Measurements from ENCODE around the gene USP49.
"Not testable (repeated sequence)": the region's sequence is repeated elsewhere in the genome, so short reads cannot be mapped to it uniquely, and the experiment has no call there.

Gene USP49

DNA sequence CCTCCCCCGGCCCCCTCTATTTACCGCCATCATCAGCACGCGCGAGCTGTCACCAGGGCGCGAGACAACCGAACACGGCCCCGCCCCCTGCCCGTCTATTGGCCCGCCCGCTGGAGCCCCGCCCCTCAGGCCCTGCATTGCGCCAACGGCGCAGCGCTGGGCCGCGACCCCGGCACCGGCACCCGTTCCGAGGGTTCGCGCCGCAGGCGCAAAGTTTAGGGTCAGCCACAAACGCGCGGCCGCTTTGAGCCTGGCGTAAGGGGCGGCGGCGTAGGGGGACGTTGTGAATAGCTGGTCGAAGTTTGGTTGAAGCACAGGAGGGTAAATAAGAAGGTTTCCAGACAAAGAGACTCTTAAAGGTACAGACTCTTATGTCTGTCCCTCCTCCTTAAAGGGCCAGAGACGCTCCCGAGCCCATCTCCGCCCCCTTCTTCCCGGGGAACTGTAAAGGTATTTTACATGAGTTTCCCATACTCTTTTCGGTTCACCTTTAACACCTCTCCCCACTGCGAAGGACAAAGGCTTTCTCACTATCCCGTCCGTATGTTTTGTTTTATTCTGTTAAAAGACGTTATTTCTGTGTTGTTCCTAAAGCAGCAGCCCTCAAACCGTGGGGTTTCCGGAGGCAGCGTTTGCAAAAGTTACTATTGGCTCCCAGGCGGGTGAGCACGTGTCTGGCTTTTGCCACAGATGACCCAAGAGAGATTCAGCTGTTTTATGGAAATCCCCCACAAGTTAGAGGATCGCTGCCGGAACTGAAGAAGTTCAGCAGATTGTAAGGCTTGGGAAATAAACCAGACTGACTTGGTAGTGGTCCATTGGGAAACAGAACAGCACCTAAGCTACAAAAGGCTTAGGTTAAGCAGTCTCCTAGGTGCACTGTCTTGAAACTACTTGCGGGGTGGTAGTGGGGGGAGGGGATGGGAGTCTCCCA lies at the start of gene USP49:
TSS of gene USP49 (minus strand) at position 76 of the 934 bp plus-strand sequence. CDS start 88,392 bp downstream, outside the sequence.
- peak; percentile 31 for FAIRE-seq

DNA sequence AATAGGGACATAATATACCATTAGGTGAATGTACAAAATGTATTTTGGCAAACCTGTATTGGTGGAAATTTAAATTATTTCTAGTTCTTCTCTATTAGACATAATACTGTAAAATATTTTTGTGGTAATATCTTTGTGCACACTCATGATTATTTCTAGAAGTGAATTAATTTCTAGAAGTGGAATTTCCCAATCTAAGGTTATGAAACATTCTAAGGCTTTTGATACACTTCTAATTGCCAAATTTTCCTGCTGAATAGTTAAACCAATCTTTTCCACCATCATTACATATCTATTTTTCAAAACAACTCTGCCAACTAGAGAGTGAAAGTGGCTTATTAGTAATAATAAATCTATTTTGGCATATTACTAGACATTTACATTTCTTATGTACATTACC lies 48.3 kb upstream of the USP49 start:
- DNase-seq (ENCODE audit: insufficient read length, low spot score) (no peak), FAIRE-seq (no peak)

More for the DNA sequence above, at the start of gene USP49:
- DNase-seq (ENCODE audit: insufficient read length, low spot score): peak; percentile 90

DNA sequence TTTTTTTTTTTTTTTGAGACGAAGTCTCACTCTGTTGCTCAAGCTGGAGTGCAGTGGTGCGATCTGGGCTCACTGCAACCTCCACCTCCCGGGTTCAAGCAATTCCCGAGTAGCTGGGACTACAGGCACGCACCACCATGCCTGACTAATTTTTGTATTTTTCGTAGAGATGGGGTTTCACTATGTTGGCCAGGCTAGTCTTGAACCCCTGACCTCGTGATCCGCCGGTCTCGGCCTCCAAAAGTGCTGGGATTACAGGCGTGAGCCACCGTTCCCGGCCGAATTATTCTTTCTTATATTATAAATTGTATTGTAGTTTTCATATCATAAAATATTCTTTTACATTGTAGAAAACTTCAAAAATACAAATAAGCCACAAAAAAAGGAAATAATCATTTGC lies 47.7 kb upstream of the USP49 start:
- not testable (repeated sequence) for DNase-seq (ENCODE audit: insufficient read length, low spot score); FAIRE-seq

DNA sequence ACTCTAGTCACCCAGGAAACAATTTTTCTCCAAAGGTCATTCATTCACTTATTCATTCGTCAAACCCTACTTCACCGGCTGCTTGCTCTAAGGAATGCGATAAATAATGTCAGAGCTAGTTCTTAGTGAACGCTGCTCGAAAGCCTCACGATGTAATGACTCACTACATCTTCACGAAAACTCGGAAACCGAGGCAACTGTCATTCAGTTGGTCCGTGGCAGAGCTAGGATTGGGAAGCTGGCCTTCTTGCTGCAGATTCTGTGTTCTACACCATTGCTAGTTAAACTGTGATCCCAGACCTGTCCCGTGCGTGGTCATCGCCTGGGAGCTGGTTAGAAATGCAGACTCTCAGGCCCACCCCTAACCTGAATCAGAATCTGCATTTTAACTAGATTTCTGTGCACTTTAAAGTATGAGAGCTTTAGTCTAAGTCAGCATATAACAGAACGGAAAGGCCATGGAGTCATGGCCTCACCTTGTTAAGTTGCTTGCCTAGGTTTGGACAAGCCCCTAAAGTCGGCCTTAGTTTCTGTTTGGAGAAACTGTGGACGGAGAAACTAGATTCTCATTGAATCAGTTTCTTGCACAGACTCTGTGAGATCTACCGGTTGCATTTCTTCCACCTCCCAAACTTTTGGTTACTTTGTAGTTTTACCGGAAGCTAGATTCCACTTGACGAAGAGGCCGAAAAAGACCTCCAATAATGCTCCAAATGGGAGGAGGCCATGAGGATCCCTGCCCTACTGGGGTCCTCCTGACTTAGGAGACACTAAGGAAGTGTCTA lies 47.1 kb upstream of the USP49 start:
- FAIRE-seq (no peak), DNase-seq (ENCODE audit: insufficient read length, low spot score) (no peak)

DNA sequence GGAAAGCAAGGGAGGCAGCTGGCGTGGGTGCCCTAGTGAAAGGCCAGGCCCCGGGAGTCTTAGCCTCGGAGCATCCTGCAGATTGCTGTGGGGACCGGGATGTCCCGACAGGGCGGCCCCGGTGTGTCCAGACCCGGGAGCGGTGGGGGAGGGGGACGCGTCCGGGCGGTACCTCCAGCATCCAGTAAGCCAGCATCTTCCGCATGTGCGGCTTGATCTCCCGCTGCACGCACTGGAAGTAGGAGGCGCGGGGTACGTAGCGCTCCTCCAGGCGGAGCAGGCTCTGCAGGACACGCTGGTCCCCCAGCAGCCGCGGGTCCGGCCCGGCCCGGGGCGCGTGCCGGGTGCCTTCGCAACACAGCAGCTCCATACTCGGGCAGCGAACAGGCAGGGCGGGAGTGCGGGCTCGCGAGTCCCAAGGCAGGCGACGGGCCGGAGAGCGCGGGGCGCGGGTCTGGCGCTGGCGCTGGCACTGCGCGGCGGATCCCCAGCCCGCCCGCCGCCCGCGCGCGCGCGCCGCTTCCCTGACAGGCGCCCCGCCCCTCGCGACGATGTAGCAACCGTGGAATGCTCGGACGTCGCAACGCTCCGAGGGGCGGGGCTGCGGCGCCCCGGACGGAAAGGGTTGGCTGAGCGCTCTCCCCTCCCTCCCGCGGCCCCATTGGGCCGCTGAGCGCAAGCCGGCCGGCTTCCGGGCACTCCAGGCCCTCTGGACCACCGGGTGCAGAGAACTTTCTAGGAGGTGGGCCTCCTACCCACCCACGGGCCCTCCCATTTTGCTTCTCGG lies 46.3 kb upstream of the USP49 start, which contains the start of gene CCND3:
TSS of gene CCND3 (minus strand) at position 529 of the 787 bp plus-strand sequence. CDS start at position 370, 159 bp downstream.
- FAIRE-seq: peak; percentile 57

DNA sequence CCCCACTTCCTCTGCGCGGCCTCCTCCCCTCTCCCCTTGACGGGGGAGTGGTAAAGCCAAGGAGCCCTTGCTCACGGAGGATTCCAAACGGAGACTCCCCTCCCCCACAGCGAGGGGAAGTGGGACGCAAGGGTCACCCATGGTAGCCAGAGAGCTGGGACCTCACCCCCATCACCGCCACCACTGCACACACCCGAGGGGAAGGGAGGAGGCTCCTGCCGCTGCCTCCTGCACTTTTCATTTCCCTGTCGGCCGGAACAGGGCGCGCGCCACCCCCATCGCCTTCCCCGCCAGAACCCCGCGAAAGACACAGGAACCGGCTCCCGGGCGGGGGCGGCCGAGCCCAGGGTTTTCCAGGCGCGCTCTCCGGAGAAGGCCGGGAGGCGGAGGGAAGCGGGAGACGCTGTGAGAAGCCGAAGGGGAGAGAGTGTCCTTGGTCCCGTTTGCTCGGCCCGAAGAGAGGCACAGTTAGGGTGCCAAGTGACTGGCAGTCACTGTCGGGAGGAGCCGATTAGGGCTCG lies 45.6 kb upstream of the USP49 start:
- FAIRE-seq (no peak), DNase-seq (ENCODE audit: insufficient read length, low spot score) (peak; percentile 22)

More for the DNA sequence above, 46.3 kb upstream of the USP49 start, which contains the start of gene CCND3:
- DNase-seq (ENCODE audit: insufficient read length, low spot score): peak; percentile 91

DNA sequence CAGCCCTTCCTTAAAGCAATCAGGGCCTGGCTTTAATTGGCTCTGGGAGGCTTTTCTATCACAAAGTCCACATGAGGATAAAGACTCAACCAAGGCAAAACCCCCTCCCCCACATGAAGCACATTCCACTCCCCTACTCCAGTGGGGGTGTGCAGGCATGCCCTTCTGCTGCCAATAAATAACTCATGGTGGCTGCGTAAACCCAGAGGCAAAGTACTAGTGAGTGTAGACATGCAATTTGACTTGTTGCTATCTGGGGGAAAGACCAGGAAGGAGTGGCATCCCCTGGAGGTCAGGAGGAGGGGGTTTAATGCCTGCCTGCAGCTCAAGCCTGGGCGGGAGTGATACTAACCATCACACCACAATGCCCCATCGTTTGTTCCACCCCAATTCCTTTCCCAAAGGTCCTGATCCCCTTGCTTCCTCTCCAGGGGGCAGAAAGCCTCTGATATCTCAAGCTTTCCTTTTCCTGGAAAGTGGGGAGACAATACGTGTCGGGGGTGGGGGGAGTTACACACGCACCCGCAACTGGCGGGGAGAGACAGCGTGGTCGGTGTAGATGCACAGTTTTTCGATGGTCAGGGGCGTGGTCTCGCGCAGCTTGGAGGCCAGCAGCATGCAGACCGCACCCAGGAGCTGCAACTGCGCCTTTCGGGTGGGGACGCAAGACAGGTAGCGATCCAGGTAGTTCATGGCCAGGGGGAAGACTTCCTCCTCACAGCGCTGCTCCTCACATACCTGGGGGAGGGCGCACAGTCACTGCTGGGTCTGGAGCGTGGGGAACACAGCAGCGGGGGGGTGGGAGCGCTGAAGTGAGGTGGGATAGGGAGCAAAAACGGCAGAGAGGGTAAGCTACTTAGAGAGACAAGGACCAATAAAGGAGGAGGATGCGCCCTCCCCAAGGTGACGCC lies 44.9 kb upstream of the USP49 start:
- no peak for FAIRE-seq
- DNase-seq (ENCODE audit: insufficient read length, low spot score): no peak

DNA sequence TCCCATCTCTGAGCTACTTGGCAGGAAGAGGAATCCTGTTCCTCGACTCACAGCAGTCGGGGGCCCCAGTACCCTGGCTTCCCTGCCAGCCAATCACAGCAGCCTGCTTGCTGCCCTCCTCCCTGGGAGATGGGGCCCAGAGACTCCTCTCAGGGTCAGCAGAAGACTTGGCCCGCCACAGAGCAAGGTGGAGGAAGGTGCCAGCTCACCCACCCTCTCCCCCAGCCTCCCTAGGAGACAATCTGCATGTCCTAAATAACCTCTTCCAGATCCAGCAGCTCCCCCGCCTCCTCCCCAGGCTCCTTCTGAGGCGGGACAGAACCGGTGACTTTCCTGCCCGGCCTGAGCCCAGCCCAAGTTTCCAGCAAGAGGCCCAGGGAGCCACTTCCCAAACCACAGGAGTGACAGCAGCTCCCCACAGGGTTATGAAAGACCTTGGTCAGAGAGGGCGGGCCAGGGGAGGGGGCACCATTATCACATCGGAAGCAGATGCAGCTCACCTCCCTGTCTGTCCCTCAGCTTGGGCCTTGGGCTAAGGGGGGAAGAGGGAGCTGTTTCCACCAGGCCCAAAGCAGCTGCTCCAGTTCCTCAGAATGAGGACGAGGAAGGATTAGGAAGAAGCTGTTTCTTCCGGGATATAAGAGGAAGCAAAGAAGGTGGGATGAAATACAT lies 44.1 kb upstream of the USP49 start:
- no peak for DNase-seq (ENCODE audit: insufficient read length, low spot score)
- FAIRE-seq: no peak

DNA sequence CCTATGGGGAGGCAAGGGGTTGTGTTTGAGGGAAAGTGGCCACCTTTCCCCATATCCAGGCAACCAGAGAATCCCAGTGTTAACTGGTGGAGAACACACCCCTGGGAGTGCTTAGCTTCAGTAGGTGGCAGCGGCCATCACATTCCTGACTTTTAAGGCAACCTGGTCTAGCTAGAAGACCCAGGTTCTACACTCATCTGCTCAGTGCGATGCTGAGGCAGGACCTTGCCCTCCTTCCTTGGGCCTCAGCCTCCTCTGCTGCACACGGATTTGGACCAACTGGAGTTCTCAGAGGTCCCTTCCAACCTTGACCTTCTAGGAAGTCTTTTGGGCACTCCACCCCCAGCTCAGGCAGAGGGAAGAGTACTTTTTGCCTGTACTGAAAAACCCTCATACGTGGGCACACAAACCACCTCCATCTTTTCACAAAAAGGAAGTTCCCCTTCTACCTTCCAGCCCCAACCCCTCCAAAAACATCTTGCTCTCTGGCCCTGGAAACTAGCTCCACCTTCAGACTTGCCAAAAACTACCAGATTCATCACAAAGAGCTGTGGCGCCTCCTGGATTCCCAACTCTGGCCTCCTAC lies 43.5 kb upstream of the USP49 start:
- DNase-seq (ENCODE audit: insufficient read length, low spot score): no peak
- no peak for FAIRE-seq

DNA sequence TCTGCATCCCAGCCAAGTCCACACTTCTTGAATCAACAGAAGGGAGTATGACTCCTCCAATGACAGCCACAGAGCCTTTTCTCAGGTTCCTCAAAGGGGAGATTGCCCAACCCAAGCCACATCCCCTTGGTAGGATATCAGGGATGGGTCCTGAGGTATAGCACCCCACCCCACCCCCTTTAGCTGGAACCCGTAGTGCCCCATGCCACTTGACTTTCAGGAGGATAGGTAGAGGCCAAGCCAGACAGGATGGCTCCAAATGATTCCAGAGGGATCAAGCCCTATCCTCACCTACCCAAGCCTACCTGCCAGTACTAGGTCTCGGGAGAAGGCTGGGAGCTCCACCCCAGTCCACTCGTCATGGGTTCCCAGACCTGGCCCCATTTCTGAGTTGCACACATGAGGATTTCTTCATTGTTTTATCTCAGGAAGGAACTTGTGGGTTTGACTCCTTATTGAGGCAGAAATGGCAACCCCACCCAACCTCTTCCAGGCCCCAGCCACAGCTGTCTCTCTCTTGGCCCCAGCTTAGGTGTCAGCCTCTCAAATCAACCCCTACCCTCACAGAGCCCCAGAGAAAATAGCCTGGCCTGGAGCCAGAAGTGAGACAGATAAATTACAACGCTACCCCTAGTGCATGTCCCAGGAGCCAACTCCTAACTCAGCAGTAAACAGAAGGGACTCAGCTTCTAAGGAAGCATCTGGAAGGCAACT lies 42.8 kb upstream of the USP49 start:
- no peak for FAIRE-seq
- no peak for DNase-seq (ENCODE audit: insufficient read length, low spot score)

DNA sequence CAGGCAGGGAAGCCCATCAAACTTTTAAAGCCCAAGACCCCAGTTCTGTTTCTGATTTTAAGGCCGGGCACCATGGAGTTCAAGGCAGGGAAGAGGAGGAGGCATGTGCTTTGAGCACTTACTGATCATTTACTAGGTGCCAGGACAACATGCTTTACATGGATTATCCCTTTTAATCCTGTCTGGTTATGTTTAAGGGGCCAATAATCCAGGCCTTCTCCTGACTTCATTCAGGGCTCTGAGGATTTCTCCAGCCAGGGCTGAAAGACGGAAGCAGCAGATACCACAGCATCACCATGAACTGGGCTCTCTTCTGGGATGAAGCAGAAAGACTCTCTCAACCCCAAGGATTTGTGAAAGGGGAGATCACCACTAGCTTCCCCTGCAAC lies 42.3 kb upstream of the USP49 start:
- DNase-seq (ENCODE audit: insufficient read length, low spot score) (no peak), FAIRE-seq (no peak)

DNA sequence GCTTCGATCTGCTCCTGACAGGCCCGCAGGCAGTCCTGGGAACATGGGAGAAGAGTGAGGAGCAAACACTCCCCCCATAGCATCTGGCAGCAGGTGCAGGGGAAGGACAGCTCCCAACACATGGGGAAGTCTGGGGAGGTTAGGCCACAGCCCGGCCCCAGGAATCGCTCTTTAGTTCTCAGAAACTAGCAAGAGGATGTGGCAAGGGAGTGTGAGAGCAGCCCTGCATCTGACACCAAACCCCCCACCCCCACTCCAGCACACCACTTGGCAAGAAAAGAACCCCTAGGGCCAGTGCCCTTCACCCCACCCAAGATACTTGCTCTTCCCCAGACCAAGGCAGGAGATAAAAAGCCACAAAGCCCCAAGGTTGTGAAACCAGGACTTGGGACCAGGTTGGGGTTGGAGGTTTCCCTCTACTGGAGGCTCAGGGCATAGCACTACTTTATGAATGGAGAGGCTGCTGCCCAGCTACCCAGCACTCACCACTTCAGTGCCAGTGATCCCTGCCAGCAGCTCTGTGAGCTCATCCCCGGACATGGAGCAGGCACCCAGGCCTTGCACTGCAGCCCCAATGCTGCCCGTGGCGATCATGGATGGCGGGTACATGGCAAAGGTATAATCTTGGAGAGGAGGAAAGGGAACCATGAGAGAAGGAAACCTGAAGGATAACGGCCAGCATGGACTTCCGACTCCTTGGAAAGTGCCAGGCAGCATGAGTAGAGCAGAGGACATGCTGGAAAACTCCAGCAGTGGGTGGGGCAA lies 41.1 kb upstream of the USP49 start:
- DNase-seq (ENCODE audit: insufficient read length, low spot score): peak; percentile 81
- FAIRE-seq: peak; percentile 26

DNA sequence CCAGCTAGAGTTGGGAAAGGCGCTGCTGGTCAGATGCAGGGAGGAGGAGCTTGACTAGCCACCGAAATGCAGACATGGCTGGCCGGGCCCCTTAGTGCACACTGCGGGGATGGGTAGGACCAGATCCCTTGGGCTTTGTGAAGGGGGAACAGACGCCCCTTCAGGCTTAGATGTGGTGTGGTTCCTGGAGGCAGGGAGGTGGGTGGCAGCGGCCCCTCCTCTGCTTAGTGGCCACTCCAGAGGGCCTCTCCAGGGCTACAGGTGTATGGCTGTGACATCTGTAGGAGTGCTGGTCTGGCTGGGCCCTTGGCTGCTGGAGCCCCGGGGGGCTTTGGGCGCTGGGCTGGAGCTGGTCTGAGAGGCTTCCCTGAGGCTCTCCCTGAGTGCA lies 40.5 kb upstream of the USP49 start:
- FAIRE-seq (no peak), DNase-seq (ENCODE audit: insufficient read length, low spot score) (no peak)

DNA sequence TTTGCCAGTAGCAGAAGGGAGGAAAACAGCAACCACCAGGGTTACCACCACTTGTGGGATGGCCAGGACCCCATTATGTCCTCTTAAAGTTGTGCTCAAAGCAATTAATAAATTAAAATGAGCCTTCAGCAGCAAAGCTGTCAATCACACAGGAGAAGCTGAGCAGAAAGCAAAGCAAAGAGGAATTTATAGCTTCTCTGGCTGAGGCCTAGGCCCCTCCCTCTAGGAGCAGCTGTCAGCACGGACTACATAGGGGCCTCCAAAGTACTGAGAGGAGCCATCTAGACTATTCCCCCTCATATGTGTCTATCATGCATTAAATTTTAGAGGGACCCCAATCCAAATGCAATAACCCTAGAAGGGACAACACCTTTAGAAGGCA lies 40.0 kb upstream of the USP49 start:
- no peak for FAIRE-seq
- no peak for DNase-seq (ENCODE audit: insufficient read length, low spot score)

DNA sequence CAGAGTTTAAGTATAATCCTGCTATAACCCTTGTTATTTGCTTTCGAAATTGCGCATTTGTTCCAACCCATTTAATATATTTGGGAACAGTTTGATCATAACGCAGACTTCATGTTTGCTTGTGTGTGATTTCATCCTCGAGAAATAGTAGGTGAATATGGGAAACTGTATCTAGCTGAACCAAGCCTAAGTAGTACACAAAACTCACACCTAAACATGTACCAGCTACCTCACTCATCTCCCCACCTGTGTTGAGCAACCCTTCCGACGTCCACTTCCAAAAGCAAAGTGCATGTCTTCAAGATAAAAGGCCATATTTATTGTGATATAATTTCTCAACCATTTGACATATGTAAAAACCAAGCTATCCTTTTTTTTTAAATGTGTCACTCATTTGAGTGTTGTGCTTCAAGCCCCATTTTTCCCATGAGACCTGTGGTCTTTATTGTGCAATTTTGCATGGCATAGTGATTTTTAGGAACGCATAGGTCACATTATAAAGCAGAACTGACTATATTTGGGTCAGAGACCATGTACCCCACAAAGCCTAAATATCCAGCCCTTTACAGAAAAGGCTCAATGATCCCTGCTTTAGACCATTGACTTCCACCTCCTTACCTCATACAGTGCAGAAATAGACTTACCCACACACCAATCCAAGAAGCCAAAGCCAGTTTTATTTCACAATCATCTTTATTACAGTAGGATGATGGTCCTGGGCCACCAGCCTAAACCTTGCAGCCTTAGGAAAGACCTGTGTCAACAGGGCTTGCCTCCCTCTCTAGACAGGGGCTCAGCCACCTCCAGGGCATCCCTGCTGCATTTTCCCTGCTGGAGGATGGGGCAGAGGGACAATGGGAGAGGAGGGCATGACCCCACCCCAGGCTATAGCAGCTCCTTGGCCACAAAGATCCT lies 39.4 kb upstream of the USP49 start:
- DNase-seq (ENCODE audit: insufficient read length, low spot score) (no peak), FAIRE-seq (no peak)

DNA sequence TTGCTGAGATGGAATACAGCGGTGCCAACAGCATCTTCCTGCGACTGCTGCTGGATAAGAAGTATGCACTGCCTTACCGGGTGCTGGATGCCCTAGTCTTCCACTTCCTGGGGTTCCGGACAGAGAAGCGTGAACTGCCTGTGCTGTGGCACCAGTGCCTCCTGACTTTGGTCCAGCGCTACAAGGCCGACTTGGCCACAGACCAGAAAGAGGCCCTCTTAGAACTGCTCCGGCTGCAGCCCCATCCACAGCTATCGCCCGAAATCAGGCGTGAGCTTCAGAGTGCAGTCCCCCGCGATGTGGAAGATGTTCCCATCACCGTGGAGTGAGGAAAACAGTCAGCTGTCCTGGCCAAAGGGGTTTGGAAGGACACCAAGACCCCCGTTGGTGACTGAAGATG lies 37.2 kb upstream of the USP49 start:
- DNase-seq (ENCODE audit: insufficient read length, low spot score) (no peak), FAIRE-seq (no peak)
